Lung (tissue), 12 donors: ENCODE data around the gene TMEM181. TPM values are rescaled to one million over a fixed set of nuclear protein-coding genes. Genes with fewer than 3 reads are reported as not detected.

Experiments
- ATAC-seq: fragments of 200-7000 bp; cut with Tn5 transposase; one replicate; pipeline ENCODE4 v1.9.1; 2020; ENCODE audit warnings: moderate number of reproducible peaks; ENCODE audit not compliant: insufficient read depth, low FRiP score
- DNase-seq, 3 donors: peaks; one replicate each; pipeline ENCODE4 v3.0.0-alpha.2; 2013 to 2017
- H3K27ac ChIP-seq, 2 donors: one replicate each; pipeline ENCODE4 v1.5.1; 2013; ENCODE audit warnings: mild to moderate bottlenecking in 2 of 2, moderate library complexity in 2 of 2, control low read depth in 1 of 2, inconsistent platforms in 1 of 2, low read depth in 1 of 2, low read length in 1 of 2
- H3K27me3 ChIP-seq, 3 donors: one replicate each; pipeline ENCODE4 v1.5.1; 2013; ENCODE audit warnings: low read length in 2 of 3; ENCODE audit not compliant: control insufficient read depth in 3 of 3, insufficient read depth in 3 of 3
- H3K36me3 ChIP-seq, 4 donors: one replicate each; pipeline ENCODE4 v1.5.1; 2013; ENCODE audit warnings: low read length in 4 of 4, mild to moderate bottlenecking in 1 of 4, moderate library complexity in 1 of 4; ENCODE audit not compliant: control insufficient read depth in 4 of 4, insufficient read depth in 4 of 4
- H3K4me1 ChIP-seq, 5 donors: one replicate each; pipeline ENCODE4 v1.5.1; 2013; ENCODE audit warnings: low read length in 5 of 5, mild to moderate bottlenecking in 2 of 5, moderate library complexity in 1 of 5; ENCODE audit not compliant: control insufficient read depth in 5 of 5, insufficient read depth in 5 of 5
- H3K4me3 ChIP-seq: one replicate; pipeline ENCODE4 v1.5.1; 2013; ENCODE audit warnings: mild to moderate bottlenecking, control low read depth, moderate library complexity
- H3K9ac ChIP-seq, 2 donors: one replicate each; pipeline ENCODE4 v1.5.1; 2013; ENCODE audit warnings: low read length in 2 of 2, control low read depth in 1 of 2; ENCODE audit not compliant: insufficient read depth in 1 of 2
- H3K9me3 ChIP-seq, 4 donors: one replicate each; pipeline ENCODE4 v1.5.1; 2013; ENCODE audit warnings: low read length in 3 of 4, mild to moderate bottlenecking in 1 of 4, moderate library complexity in 1 of 4; ENCODE audit not compliant: control insufficient read depth in 4 of 4, insufficient read depth in 3 of 4
- CTCF ChIP-seq: IDR thresholded peaks from 2 replicates; pipeline ENCODE4 v1.5.1; 2012; ENCODE audit warnings: mild to moderate bottlenecking; ENCODE audit errors: control extremely low read depth, extremely low read depth
- WGBS, 2 donors: extraction: QIAGEN DNeasy Blood & Tissue Kit; methylation state at CpG; one replicate each; pipeline ENCODE4 v1.1.7; 2013; 5-methylcytosine and 5-hydroxymethylcytosine counted together
- polyA plus RNA-seq, 2 donors: library from polyadenylated mRNA; stranded (reverse); fragments of 200-250 nt; gene quantifications; one replicate each; pipeline ENCODE4 v1.2.1, GENCODE V29; 2013
- total RNA-seq, 2 donors: library from RNA; depleted of rRNA in 1 of 2; stranded (reverse); fragments of >200 nt in 1 of 2; gene quantifications; one replicate each; pipeline ENCODE4 v1.2.1, GENCODE V29; 2014 to 2021
- donor health status: control.
- donor health status: control.
- donor health status: Bipolar disorder and iron deficiency.
- donor health status: healthy.
- donor health status: DM: yes; HTN: yes; CAD: no.

Gene TMEM181
- total and polyA plus RNA-seq, 4 donors: 14.5 to 28.5 (median 20.5) TPM

- no peaks in the 10 kb centered on the region for H3K4me1 ChIP-seq
- H3K27ac ChIP-seq: no peak overlapping the region
- TF ChIP-seq CTCF: no peak
- H3K27me3 ChIP-seq: no peaks in the 10 kb centered on the region
- ATAC-seq: no peak
- H3K4me3 ChIP-seq: no peak overlapping the region
- 82 to 88% methylated on average over 6 of the region's 6 CpGs for WGBS, 2 donors
- H3K9me3 ChIP-seq: no peaks in the 10 kb centered on the region
- DNase-seq: no peak
- H3K9ac ChIP-seq: no peak overlapping the region
- H3K36me3 ChIP-seq: peaks cover 0 to 32% (median 13%) of the 10 kb centered on the region in 4 donors
Observed at GRCh38 chr6:158596861-158597260, 37.0 kb downstream of the TMEM181 start.

- H3K27ac ChIP-seq: no peak overlapping the region
- no peaks in the 10 kb centered on the region for H3K4me1 ChIP-seq
- no peak for ATAC-seq
- peaks cover 0 to 25% (median 13%) of the 10 kb centered on the region in 4 donors for H3K36me3 ChIP-seq
- H3K4me3 ChIP-seq: no peak overlapping the region
- no peak for TF ChIP-seq CTCF
- WGBS, 2 donors: 91 to 95% methylated on average over 4 of the region's 4 CpGs
- DNase-seq: no peak
- H3K9ac ChIP-seq: no peak overlapping the region
- H3K9me3 ChIP-seq: no peaks in the 10 kb centered on the region
- no peaks in the 10 kb centered on the region for H3K27me3 ChIP-seq
Observed at GRCh38 chr6:158597565-158597964, 37.7 kb downstream of the TMEM181 start.

- H3K27me3 ChIP-seq: no peaks in the 10 kb centered on the region
- 93 to 97% methylated on average over 18 of the region's 18 CpGs for WGBS, 2 donors
- DNase-seq: no peak
- ATAC-seq: no peak
- H3K9me3 ChIP-seq: no peaks in the 10 kb centered on the region
- H3K9ac ChIP-seq: no peak overlapping the region
- H3K4me1 ChIP-seq: no peaks in the 10 kb centered on the region
- no peak for TF ChIP-seq CTCF
- no peak overlapping the region for H3K27ac ChIP-seq
- no peak overlapping the region for H3K4me3 ChIP-seq
- H3K36me3 ChIP-seq: peaks cover 0 to 24% (median 13%) of the 10 kb centered on the region in 4 donors
Observed at GRCh38 chr6:158599635-158600034, 39.7 kb downstream of the TMEM181 start.

- H3K36me3 ChIP-seq: peaks cover 0 to 31% (median 4%) of the 10 kb centered on the region in 4 donors
- no peak overlapping the region for H3K9ac ChIP-seq
- WGBS, 2 donors: 84 to 90% methylated on average over 15 of the region's 15 CpGs
- no peaks in the 10 kb centered on the region for H3K27me3 ChIP-seq
- DNase-seq (no peak), ATAC-seq (no peak)
- no peaks in the 10 kb centered on the region for H3K4me1 ChIP-seq
- peaks cover 0 to 2% (median 0%) of the 10 kb centered on the region in 4 donors for H3K9me3 ChIP-seq
- H3K27ac ChIP-seq: no peak overlapping the region
- TF ChIP-seq CTCF: no peak
- no peak overlapping the region for H3K4me3 ChIP-seq
Observed at GRCh38 chr6:158603261-158604047, 43.6 kb downstream of the TMEM181 start.
